GM23338 (cell line): Measurements from ENCODE around the gene CPT1A. TPM values are rescaled to one million over a fixed set of nuclear protein-coding genes. Genes with fewer than 3 reads are reported as not detected.

Source experiments
- ATAC-seq: fragments of 200-7000 bp; cut with Tn5 transposase; 3 replicates; pipeline ENCODE4 v1.9.1; 2020
- DNase-seq: peaks from one replicate; pipeline ENCODE4 v3.0.0-alpha.2; 2015; ENCODE audit warnings: low spot score
- H2AFZ ChIP-seq: fragments of 200-600 bp; sonication (generic); 2 replicates; pipeline ENCODE4 v1.8.0; 2016; ENCODE audit warnings: antibody characterized with exemption, mild to moderate bottlenecking, moderate library complexity
- H3F3A ChIP-seq: fragments of 200-600 bp; sonication (generic); replicated peaks from 2 replicates; pipeline ENCODE4 v1.8.0; 2017; ENCODE audit warnings: antibody characterized with exemption, mixed run types, low read depth
- H3K27ac ChIP-seq: fragments of 200-600 bp; sonication (generic); 2 replicates; pipeline ENCODE4 v1.6.1; 2016; ENCODE audit warnings: low read depth
- H3K27me3 ChIP-seq: fragments of 200-600 bp; sonication (generic); 2 replicates; pipeline ENCODE4 v1.8.0; 2016; ENCODE audit warnings: mild to moderate bottlenecking, mixed run types, moderate library complexity; ENCODE audit not compliant: insufficient read depth
- H3K36me3 ChIP-seq: fragments of 200-600 bp; sonication (generic); 2 replicates; pipeline ENCODE4 v1.8.0; 2016; ENCODE audit warnings: mild to moderate bottlenecking; ENCODE audit not compliant: insufficient read depth
- H3K4me1 ChIP-seq: fragments of 200-600 bp; sonication (generic); 2 replicates; pipeline ENCODE4 v1.8.0; 2016; ENCODE audit warnings: mild to moderate bottlenecking, moderate library complexity; ENCODE audit not compliant: insufficient read depth
- H3K4me2 ChIP-seq: fragments of 200-600 bp; sonication (generic); 2 replicates; pipeline ENCODE4 v1.7.1; 2017; ENCODE audit warnings: mixed run types
- H3K4me3 ChIP-seq: fragments of 200-600 bp; sonication (generic); 2 replicates; pipeline ENCODE4 v1.6.1; 2016; ENCODE audit warnings: mixed run types
- H3K79me2 ChIP-seq: fragments of 200-600 bp; sonication (generic); replicated peaks from 2 replicates; pipeline ENCODE4 v1.8.0; 2017; ENCODE audit warnings: mild to moderate bottlenecking; ENCODE audit not compliant: insufficient read depth
- H3K9me2 ChIP-seq: fragments of 200-600 bp; sonication (generic); 2 replicates; pipeline ENCODE4 v1.8.0; 2017; ENCODE audit not compliant: insufficient read depth
- H4K20me1 ChIP-seq: fragments of 200-600 bp; sonication (generic); replicated peaks from 2 replicates; pipeline ENCODE4 v1.8.0; 2017; ENCODE audit warnings: mild to moderate bottlenecking; ENCODE audit not compliant: insufficient read depth
- H3K27ac Mint-ChIP-seq: 2 replicates; pipeline ENCODE4 v1.8.0; 2020; ENCODE audit warnings: inconsistent platforms, mild to moderate bottlenecking, moderate library complexity, mixed read lengths
- H3K27me3 Mint-ChIP-seq: 3 replicates; pipeline ENCODE4 v1.8.0; 2022; ENCODE audit warnings: low read depth, mild to moderate bottlenecking, moderate library complexity, mixed read lengths, inconsistent platforms; ENCODE audit not compliant: insufficient read depth, poor library complexity
- H3K36me3 Mint-ChIP-seq: 3 replicates; pipeline ENCODE4 v1.8.0; 2021; ENCODE audit warnings: low read depth, mild to moderate bottlenecking, inconsistent platforms, moderate library complexity, mixed read lengths
- H3K4me1 Mint-ChIP-seq: 3 replicates; pipeline ENCODE4 v1.8.0; 2020; ENCODE audit warnings: mild to moderate bottlenecking, inconsistent platforms, mixed read lengths
- H3K4me3 Mint-ChIP-seq: 3 replicates; pipeline ENCODE4 v1.8.0; 2021; ENCODE audit warnings: moderate library complexity, mild to moderate bottlenecking, inconsistent platforms, mixed read lengths
- H3K9me3 Mint-ChIP-seq: 3 replicates; pipeline ENCODE4 v1.8.0; 2020; ENCODE audit warnings: moderate library complexity, mild to moderate bottlenecking, inconsistent platforms, mixed read lengths
- CTCF ChIP-seq, 2 experiments: fragments of 200-600 bp in 1 of 2; sonication (generic) in 1 of 2; conservative IDR thresholded peaks; 2 replicates each; pipeline versions ENCODE4 v1.5.1 to v1.6.1; 2016 to 2017; ENCODE audit warnings: antibody characterized with exemption in 2 of 2, low read depth in 2 of 2, mild to moderate bottlenecking in 2 of 2, moderate library complexity in 1 of 2
- ETS1 ChIP-seq: IDR thresholded peaks from 2 replicates; pipeline ENCODE4 v1.6.1; 2016; ENCODE audit warnings: antibody characterized with exemption
- EZH2 ChIP-seq: fragments of 200-600 bp; sonication (generic); IDR thresholded peaks from one replicate; pipeline ENCODE4 v1.8.0; 2017; ENCODE audit warnings: antibody characterized with exemption, mild to moderate bottlenecking, low read depth; ENCODE audit not compliant: unreplicated experiment
- EZH2phosphoT487 ChIP-seq: fragments of 200-600 bp; sonication (generic); IDR thresholded peaks from one replicate; pipeline ENCODE4 v1.8.1; 2018; ENCODE audit warnings: antibody characterized with exemption; ENCODE audit not compliant: unreplicated experiment
- JUNB ChIP-seq: IDR thresholded peaks from one replicate; pipeline ENCODE4 v1.6.1; 2016; ENCODE audit warnings: antibody characterized with exemption; ENCODE audit not compliant: unreplicated experiment
- NANOG ChIP-seq: IDR thresholded peaks from 2 replicates; pipeline ENCODE4 v1.6.1; 2016; ENCODE audit warnings: antibody characterized with exemption, borderline replicate concordance
- STAT1 ChIP-seq: IDR thresholded peaks from one replicate; pipeline ENCODE4 v1.6.1; 2016; ENCODE audit warnings: antibody characterized with exemption; ENCODE audit not compliant: unreplicated experiment
- ZNF114 ChIP-seq: fragments of 250-450 bp; sonication (Bioruptor Pico); IDR thresholded peaks from 2 replicates; pipeline ENCODE4 v1.5.0; 2020; ENCODE audit warnings: mild to moderate bottlenecking, moderate library complexity
- ZNF331 ChIP-seq: fragments of 250-450 bp; sonication (Bioruptor Pico); IDR thresholded peaks from 2 replicates; pipeline ENCODE4 v1.5.0; 2020; ENCODE audit warnings: low read depth, mild to moderate bottlenecking, moderate library complexity
- ZNF462 ChIP-seq: fragments of 250-450 bp; sonication (Bioruptor Pico); IDR thresholded peaks from 2 replicates; pipeline ENCODE4 v1.5.0; 2020; ENCODE audit warnings: mild to moderate bottlenecking, moderate library complexity
- polyA plus RNA-seq: library from polyadenylated mRNA; unstranded; fragments of >200 nt; fragmentation: Nextera tagmentation; extraction: Ambion mirVana; gene quantifications from 2 replicates; pipeline ENCODE4 v1.2.1, GENCODE V29; 2016
- total RNA-seq: library from RNA; depleted of rRNA; stranded (reverse); fragments of >200 nt; shearing (Covaris generic); gene quantifications from 2 replicates; pipeline ENCODE4 v1.2.3, GENCODE V29; 2014

CPT1A gene
- total and polyA plus RNA-seq, 2 experiments from 2014 or later, result 2.6 to 9.5 TPM

- Histone ChIP-seq H3K9me2 (no peaks in the 10 kb centered on the region), H3K4me3 (peak overlapping the region; percentile 74; the same call in 1 of the 2 replicates), H3K79me2 (no peaks in the 10 kb centered on the region), H2AFZ (no peak overlapping the region), H3K27me3 (peaks cover 60% of the 10 kb centered on the region), H3K4me2 (peak overlapping the region; percentile 85; the same call in 1 of the 2 replicates), H4K20me1 (no peaks in the 10 kb centered on the region), H3F3A (peaks cover 16% of the 10 kb centered on the region; the same call in 1 of the 2 replicates), H3K4me1 (peaks cover 17% of the 10 kb centered on the region), H3K27ac (no peak overlapping the region), H3K36me3 (no peaks in the 10 kb centered on the region)
- H3K9me3 Mint-ChIP-seq, result no peaks in the 10 kb centered on the region; the same call in 2 of the 3 replicates
- H3K27me3 Mint-ChIP-seq, result peaks cover 63% of the 10 kb centered on the region
- no peak for DNase-seq
- H3K36me3 Mint-ChIP-seq, result no peaks in the 10 kb centered on the region
- peak overlapping the region; percentile 45; the same call in 2 of the 3 replicates for H3K4me3 Mint-ChIP-seq
- H3K27ac Mint-ChIP-seq, result no peak overlapping the region
- ATAC-seq, result no peak
- no peak for TF ChIP-seq EZH2phosphoT487
- no peak for TF ChIP-seq STAT1
- no peak for TF ChIP-seq ZNF331 (CRISPR knock-in tag)
- no peak for TF ChIP-seq ZNF114 (CRISPR knock-in tag)
- TF ChIP-seq ZNF462 (CRISPR knock-in tag), result no peak
- no peak for TF ChIP-seq CTCF (conservative IDR thresholded peaks at IDR 0.05; ENCODE audit: low read depth in 2 of 2)
- no peak for TF ChIP-seq ETS1
- TF ChIP-seq NANOG, result no peak
- no peak for TF ChIP-seq JUNB
- TF ChIP-seq EZH2, result no peak
- peaks cover 22% of the 10 kb centered on the region for H3K4me1 Mint-ChIP-seq
These were observed 3.1 kb upstream of the CPT1A start for GRCh38 chr11:68844801-68845200.
